Uterus (tissue), 2 donors: ENCODE data around the gene DDX47.

Experiments used
- CTCF ChIP-seq, 4 experiments: fragments of 200-600 bp in 2 of 4; fragments of 450-650 bp in 2 of 4; sonication (generic) in 2 of 4; IDR thresholded peaks; one replicate each; pipeline ENCODE4 v1.5.1; 2016 to 2019; ENCODE audit warnings: antibody characterized with exemption in 4 of 4, mild to moderate bottlenecking in 2 of 4, moderate library complexity in 1 of 4
- POLR2A ChIP-seq, 2 donors: fragments of 450-650 bp; IDR thresholded peaks; one replicate each; pipeline ENCODE4 v1.6.1; 2016; ENCODE audit warnings: antibody characterized with exemption in 2 of 2, mild to moderate bottlenecking in 1 of 2, moderate library complexity in 1 of 2

GRCh38 chr12:12845794-12846243 lies 32.7 kb downstream of the DDX47 start:
- no peak for TF ChIP-seq POLR2A (IDR thresholded peaks at IDR 0.05)
- no peak for TF ChIP-seq CTCF (IDR thresholded peaks at IDR 0.05)
